Neural crest cell (in vitro differentiated cells): ENCODE data around the gene LONP2. TPM values are rescaled to one million over a fixed set of nuclear protein-coding genes. Genes with fewer than 3 reads are reported as not detected.
A peak's percentile ranks its signal among the peaks of the same experiment; 100 is the strongest.

Experiments used
- DNase-seq: peaks from one replicate; pipeline ENCODE4 v3.0.0; 2021; ENCODE audit warnings: low read depth, mixed read lengths, low spot score
- H3K27ac Mint-ChIP-seq: one replicate; pipeline ENCODE4 v1.8.0; 2021; ENCODE audit warnings: mild to moderate bottlenecking, mixed read lengths; ENCODE audit not compliant: unreplicated experiment
- H3K27me3 Mint-ChIP-seq: 2 replicates; pipeline ENCODE4 v1.8.0; 2021; ENCODE audit warnings: low read depth, mild to moderate bottlenecking, mixed read lengths
- H3K36me3 Mint-ChIP-seq: 2 replicates; pipeline ENCODE4 v1.8.0; 2021; ENCODE audit warnings: low read depth, mild to moderate bottlenecking, mixed read lengths
- H3K4me1 Mint-ChIP-seq: 2 replicates; pipeline ENCODE4 v1.8.0; 2021; ENCODE audit warnings: mixed read lengths
- H3K4me3 Mint-ChIP-seq: one replicate; pipeline ENCODE4 v1.8.0; 2021; ENCODE audit warnings: mild to moderate bottlenecking, mixed read lengths
- H3K9me3 Mint-ChIP-seq: 2 replicates; pipeline ENCODE4 v1.8.0; 2021; ENCODE audit warnings: mixed read lengths
- CTCF ChIP-seq: fragments of 200-600 bp; sonication (generic); conservative IDR thresholded peaks from 2 replicates; pipeline ENCODE4 v1.5.0; 2021; ENCODE audit warnings: antibody characterized with exemption, mild to moderate bottlenecking
- long read RNA-seq: library from polyadenylated mRNA; unstranded; transcript quantifications from one replicate; pipeline ENCODE4 v2.0.0, GENCODE V29; 2020
- total RNA-seq: library from RNA; stranded (reverse); gene quantifications from 2 replicates; pipeline ENCODE4 v1.2.1, GENCODE V29; 2021

Gene LONP2
- 42.4 and 43.3 TPM in 2 replicates for total RNA-seq
- long read RNA-seq, full-length matches to known transcripts = 30 of 51 reads
- long read RNA-seq, partial matches to known transcripts = 14 of 51 reads
- long read RNA-seq, other reads (novel, unspliced or antisense) = 7 of 51 reads

- DNase-seq = peak; percentile 85
- H3K4me3 Mint-ChIP-seq = peak within 1 kb of the TSS; percentile 92
- H3K9me3 Mint-ChIP-seq = peaks cover 8% of the 10 kb centered on the region
- peaks cover 21% of the 10 kb centered on the region for H3K4me1 Mint-ChIP-seq
- no peak for TF ChIP-seq CTCF
- no peaks in the 10 kb centered on the region for H3K36me3 Mint-ChIP-seq
- H3K27me3 Mint-ChIP-seq = peaks cover 2% of the 10 kb centered on the region
- H3K27ac Mint-ChIP-seq = peak within 1 kb of the TSS; percentile 86
Measured at GRCh38 chr16:48244080-48244862, at the start of gene LONP2. TSS of gene LONP2 (plus strand) at chr16:48244300. CDS start at chr16:48244389, 89 bp downstream.

GRCh38 chr16:48194828-48195556, 49.1 kb upstream of the LONP2 start:
- H3K27ac Mint-ChIP-seq = no peak overlapping the region
- no peaks in the 10 kb centered on the region for H3K4me1 Mint-ChIP-seq
- no peak for TF ChIP-seq CTCF
- DNase-seq = no peak
- H3K4me3 Mint-ChIP-seq = no peak overlapping the region
- no peaks in the 10 kb centered on the region for H3K36me3 Mint-ChIP-seq
- H3K9me3 Mint-ChIP-seq = no peaks in the 10 kb centered on the region
- no peaks in the 10 kb centered on the region for H3K27me3 Mint-ChIP-seq

GRCh38 chr16:48197294-48197693, 46.8 kb upstream of the LONP2 start:
- H3K27ac Mint-ChIP-seq = no peak overlapping the region
- TF ChIP-seq CTCF = no peak
- DNase-seq = no peak
- H3K4me3 Mint-ChIP-seq = no peak overlapping the region
- H3K4me1 Mint-ChIP-seq = no peaks in the 10 kb centered on the region
- no peaks in the 10 kb centered on the region for H3K9me3 Mint-ChIP-seq
- no peaks in the 10 kb centered on the region for H3K36me3 Mint-ChIP-seq
- H3K27me3 Mint-ChIP-seq = no peaks in the 10 kb centered on the region

GRCh38 chr16:48201515-48202201, 42.4 kb upstream of the LONP2 start:
- H3K4me1 Mint-ChIP-seq = no peaks in the 10 kb centered on the region
- no peak for DNase-seq
- H3K9me3 Mint-ChIP-seq = no peaks in the 10 kb centered on the region
- no peak for TF ChIP-seq CTCF
- no peak overlapping the region for H3K4me3 Mint-ChIP-seq
- H3K27me3 Mint-ChIP-seq = peaks cover 7% of the 10 kb centered on the region
- H3K36me3 Mint-ChIP-seq = no peaks in the 10 kb centered on the region
- H3K27ac Mint-ChIP-seq = no peak overlapping the region
